Psoas muscle (tissue), 8 donors: ENCODE results near the gene A4GALT. TPM values are rescaled to one million over a fixed set of nuclear protein-coding genes. Genes with fewer than 3 reads are reported as not detected.
"Not testable (repeated sequence)": the region's sequence is repeated elsewhere in the genome, so short reads cannot be mapped to it uniquely, and the experiment has no call there.

ENCODE experiments used
- ATAC-seq, 4 donors: fragments of 200-7000 bp; cut with Tn5 transposase; one replicate each; pipeline ENCODE4 v1.9.1; 2020; ENCODE audit warnings: moderate library complexity in 3 of 4, mild to moderate bottlenecking in 2 of 4
- DNase-seq, 2 donors: peaks; one replicate each; pipeline ENCODE4 v3.0.0-alpha.2; 2020
- H3K27ac ChIP-seq: fragments of 200-600 bp; one replicate; pipeline ENCODE4 v1.8.0; 2022
- H3K27me3 ChIP-seq, 3 donors: fragments of 200-600 bp in 1 of 3; one replicate each; pipeline versions ENCODE4 v1.6.1 to v1.8.0; 2013 to 2022; ENCODE audit warnings: low read length in 2 of 3, mild to moderate bottlenecking in 2 of 3, moderate library complexity in 1 of 3; ENCODE audit not compliant: insufficient read depth in 3 of 3
- H3K36me3 ChIP-seq, 2 donors: fragments of 200-600 bp in 1 of 2; one replicate each; pipeline versions ENCODE4 v1.6.1 to v1.8.0; 2013 to 2022; ENCODE audit warnings: low read depth in 1 of 2, mild to moderate bottlenecking in 1 of 2, moderate library complexity in 1 of 2; ENCODE audit not compliant: insufficient read depth in 1 of 2
- H3K4me1 ChIP-seq: fragments of 200-600 bp; one replicate; pipeline ENCODE4 v1.8.0; 2022
- H3K4me3 ChIP-seq: fragments of 200-600 bp; one replicate; pipeline ENCODE4 v1.8.0; 2022; ENCODE audit warnings: mild to moderate bottlenecking
- H3K9me3 ChIP-seq: fragments of 200-600 bp; one replicate; pipeline ENCODE4 v1.8.0; 2022
- WGBS, 3 donors: extraction: QIAGEN DNeasy Blood & Tissue Kit; methylation state at CpG; one replicate each; pipeline versions ENCODE4 v1.1.6 to v1.1.7; 2013; 5-methylcytosine and 5-hydroxymethylcytosine counted together
- intact Hi-C, 2 donors: fragments of 100-400 bp; cut with DNase I; formaldehyde crosslinking; loops; one replicate each; pipeline versions ENCODE4 v1.11.0 to v1.14.2; 2022
- polyA plus RNA-seq, 3 donors: library from polyadenylated mRNA; stranded (reverse); fragments of 200-250 nt; gene quantifications; one replicate each; pipeline ENCODE4 v1.2.3, GENCODE V29; 2013
- total RNA-seq, 4 donors: library from RNA; stranded (reverse); fragmentation: NEBNext Ultra II Directional in 2 of 4; extraction: Animal tissue kit (Norgen Biotek cat#: 25700) in 2 of 4; gene quantifications; one replicate each; pipeline versions ENCODE4 v1.2.1 to v1.2.4, GENCODE V29; 2021 to 2023
- TF ChIP-seq, protein P1 (sequence below): fragments of 200-600 bp; IDR thresholded peaks from one replicate; pipeline ENCODE4 v1.8.0; 2022; ENCODE audit warnings: antibody characterized with exemption
- donor health status: healthy with polysubstance abuse.
- donor health status: DM: no; HTN: no; CAD: no; lungs with moderate emphysema.
- donor health status: Bipolar disorder and iron deficiency.
- donor health status: healthy.
- donor health status: DM: yes; HTN: yes; CAD: no.
- donor health status: DM: no; HTN: no; CAD: no.
- donor health status: DM: no; HTN: no; CAD: no.
- donor health status: DM: yes; HTN: yes; CAD: no.

A4GALT gene
- total and polyA plus RNA-seq, 7 donors: 6.5 to 28.8 (median 15.2) TPM

- H3K4me3 ChIP-seq: no peak overlapping the region
- H3K27me3 ChIP-seq: no peaks in the 10 kb centered on the region
- DNase-seq: no peak
- ATAC-seq: peak in 2 of 4 donors; percentile 25 to 37
- no peaks in the 10 kb centered on the region for H3K36me3 ChIP-seq
- no peaks in the 10 kb centered on the region for H3K9me3 ChIP-seq
- H3K4me1 ChIP-seq: no peaks in the 10 kb centered on the region
- intact Hi-C loops: no loop called here
- peak overlapping the region; percentile 53 for H3K27ac ChIP-seq
- TF ChIP-seq, protein P1, sequence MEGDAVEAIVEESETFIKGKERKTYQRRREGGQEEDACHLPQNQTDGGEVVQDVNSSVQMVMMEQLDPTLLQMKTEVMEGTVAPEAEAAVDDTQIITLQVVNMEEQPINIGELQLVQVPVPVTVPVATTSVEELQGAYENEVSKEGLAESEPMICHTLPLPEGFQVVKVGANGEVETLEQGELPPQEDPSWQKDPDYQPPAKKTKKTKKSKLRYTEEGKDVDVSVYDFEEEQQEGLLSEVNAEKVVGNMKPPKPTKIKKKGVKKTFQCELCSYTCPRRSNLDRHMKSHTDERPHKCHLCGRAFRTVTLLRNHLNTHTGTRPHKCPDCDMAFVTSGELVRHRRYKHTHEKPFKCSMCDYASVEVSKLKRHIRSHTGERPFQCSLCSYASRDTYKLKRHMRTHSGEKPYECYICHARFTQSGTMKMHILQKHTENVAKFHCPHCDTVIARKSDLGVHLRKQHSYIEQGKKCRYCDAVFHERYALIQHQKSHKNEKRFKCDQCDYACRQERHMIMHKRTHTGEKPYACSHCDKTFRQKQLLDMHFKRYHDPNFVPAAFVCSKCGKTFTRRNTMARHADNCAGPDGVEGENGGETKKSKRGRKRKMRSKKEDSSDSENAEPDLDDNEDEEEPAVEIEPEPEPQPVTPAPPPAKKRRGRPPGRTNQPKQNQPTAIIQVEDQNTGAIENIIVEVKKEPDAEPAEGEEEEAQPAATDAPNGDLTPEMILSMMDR: no peak
- WGBS, 3 donors: 62 to 74% (median 65%) methylated on average over 19 of the region's 19 CpGs
Observed at GRCh38 chr22:42670921-42671709, 49.6 kb downstream of the A4GALT start.

- DNase-seq (no peak), ATAC-seq (no peak)
- intact Hi-C loops: no loop called here
- WGBS, 3 donors: 73 to 88% (median 85%) methylated on average over 4 of the region's 4 CpGs
- no peaks in the 10 kb centered on the region for H3K9me3 ChIP-seq
- H3K4me1 ChIP-seq: no peaks in the 10 kb centered on the region
- no peak overlapping the region for H3K4me3 ChIP-seq
- no peak overlapping the region for H3K27ac ChIP-seq
- TF ChIP-seq, protein P1: no peak
- H3K27me3 ChIP-seq: no peaks in the 10 kb centered on the region
- no peaks in the 10 kb centered on the region for H3K36me3 ChIP-seq
Observed at GRCh38 chr22:42670046-42670445, 50.6 kb downstream of the A4GALT start.

DNA sequence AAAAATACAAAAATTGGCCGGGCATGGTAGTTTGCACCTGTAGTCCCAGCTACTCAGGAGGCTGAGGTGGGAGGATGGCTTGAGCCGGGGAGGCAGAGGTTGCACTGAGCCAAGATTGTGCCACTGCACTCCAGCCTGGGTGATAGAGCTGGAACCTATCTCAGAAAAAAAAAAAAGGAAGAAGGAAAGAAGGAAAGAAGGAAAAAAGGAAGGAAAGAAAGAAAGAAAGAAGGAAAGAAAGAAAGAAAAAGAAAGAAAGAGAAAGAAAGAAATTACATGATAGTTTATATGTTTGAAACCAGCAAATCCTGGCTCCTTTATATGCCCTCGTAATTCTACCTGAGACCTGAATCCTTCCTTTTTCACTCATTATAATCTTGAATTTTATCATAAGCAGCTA is 54.3 kb downstream of the A4GALT start:
- H3K27ac ChIP-seq, H3K4me1 ChIP-seq, H3K4me3 ChIP-seq, H3K27me3 ChIP-seq, intact Hi-C loops, ATAC-seq, DNase-seq, H3K9me3 ChIP-seq, H3K36me3 ChIP-seq: not testable (repeated sequence)
- 85 to 93% (median 88%) methylated on average over 3 of the region's 3 CpGs for WGBS, 3 donors

GRCh38 chr22:42664976-42665831 is 55.5 kb downstream of the A4GALT start:
- no peak for ATAC-seq
- intact Hi-C loops: loop anchor here (5.0 kb wide), 4 partner anchors 37 to 157 kb away; partner anchors contain the start of gene A4GALT (in 1 of the 2)
- TF ChIP-seq, protein P1: no peak

More at GRCh38 chr22:42664976-42665831, 55.5 kb downstream of the A4GALT start:
- no peak overlapping the region for H3K4me3 ChIP-seq
- no peaks in the 10 kb centered on the region for H3K9me3 ChIP-seq
- DNase-seq: no peak
- H3K36me3 ChIP-seq: no peaks in the 10 kb centered on the region
- no peak overlapping the region for H3K27ac ChIP-seq
- peaks cover 5% of the 10 kb centered on the region for H3K4me1 ChIP-seq
- no peaks in the 10 kb centered on the region for H3K27me3 ChIP-seq
- WGBS, 3 donors: 73 to 82% (median 74%) methylated on average over 11 of the region's 11 CpGs
